Hippocampal formation (tissue), 2 donors: ENCODE results near the gene SEMA3A.

Experiments
- DNase-seq, 2 donors: peaks; one replicate each; lab custom pipeline; 2025; lab: John Stamatoyannopoulos, UW

Gene SEMA3A

DNA sequence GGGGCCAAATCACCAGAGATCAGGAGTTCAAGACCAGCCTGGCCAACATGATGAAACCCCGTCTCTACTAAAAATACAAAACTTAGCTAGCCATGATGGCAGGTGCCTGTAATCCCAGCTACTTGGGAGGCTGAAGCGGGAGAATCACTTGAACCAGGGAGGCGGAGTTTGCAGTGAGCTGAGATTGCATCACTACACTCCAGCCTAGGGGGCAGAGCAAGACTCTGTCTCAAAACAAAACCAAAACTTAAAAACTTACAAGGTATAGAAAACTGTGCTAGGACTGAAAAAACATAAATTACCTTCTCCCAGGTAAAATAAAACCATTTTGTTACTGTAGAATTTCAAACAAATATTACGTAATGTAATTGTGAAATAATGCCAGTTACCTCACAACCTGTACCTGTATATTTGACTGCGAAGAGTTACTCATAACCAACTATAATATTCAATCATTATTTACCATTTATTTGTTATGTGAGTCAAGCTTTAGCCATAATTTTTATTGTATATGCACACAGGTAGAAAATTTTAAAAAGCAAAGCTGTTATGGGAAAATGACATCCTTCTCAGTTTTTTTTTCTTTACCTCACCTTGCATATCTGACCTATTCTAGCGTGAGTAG, 180.9 kb downstream of the SEMA3A start:
- DNase-seq, result no peak

- DNase-seq, result no peak
Observed at GRCh38 chr7:84009782-84010181, 184.8 kb downstream of the SEMA3A start.

DNA sequence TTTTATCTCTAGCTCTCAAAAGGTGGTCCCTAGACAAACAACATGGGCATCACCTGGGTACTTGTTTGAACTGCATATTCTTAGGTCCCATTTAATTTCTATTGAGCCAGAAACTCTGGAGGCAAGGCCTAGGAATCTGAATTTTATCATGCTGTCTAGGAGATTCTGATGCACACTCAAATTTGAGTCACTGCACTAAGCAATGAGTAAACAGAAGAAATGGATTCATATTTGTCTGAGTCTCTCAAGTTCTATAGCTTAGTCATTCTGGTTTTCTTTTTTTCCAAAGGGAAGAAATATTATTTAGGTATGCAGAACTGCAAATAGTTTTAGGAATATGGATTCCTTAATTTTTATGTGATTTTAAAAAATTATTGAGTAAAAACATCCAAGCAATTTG, 185.5 kb downstream of the SEMA3A start:
- DNase-seq, result no peak

DNA sequence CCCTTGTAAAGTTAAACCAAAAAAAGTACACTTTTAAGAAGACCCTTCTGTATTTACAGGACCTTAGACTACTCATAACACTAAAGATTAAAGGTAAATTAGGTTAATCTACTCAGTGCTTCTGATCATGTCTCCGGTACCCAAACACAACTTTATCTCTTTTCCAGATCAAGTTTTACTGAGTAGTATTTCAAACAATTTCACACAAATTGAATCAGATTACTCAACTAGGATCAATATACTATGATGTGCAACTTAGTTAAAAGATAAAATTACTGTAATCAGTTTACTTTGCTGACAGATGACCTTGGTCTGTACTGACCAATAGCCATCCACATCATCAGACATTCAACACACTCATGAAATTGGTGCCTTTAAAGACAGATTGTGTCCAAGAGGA, 191.4 kb downstream of the SEMA3A start:
- DNase-seq, result no peak

GRCh38 chr7:84002348-84002747, 192.2 kb downstream of the SEMA3A start:
- DNase-seq, result no peak

DNA sequence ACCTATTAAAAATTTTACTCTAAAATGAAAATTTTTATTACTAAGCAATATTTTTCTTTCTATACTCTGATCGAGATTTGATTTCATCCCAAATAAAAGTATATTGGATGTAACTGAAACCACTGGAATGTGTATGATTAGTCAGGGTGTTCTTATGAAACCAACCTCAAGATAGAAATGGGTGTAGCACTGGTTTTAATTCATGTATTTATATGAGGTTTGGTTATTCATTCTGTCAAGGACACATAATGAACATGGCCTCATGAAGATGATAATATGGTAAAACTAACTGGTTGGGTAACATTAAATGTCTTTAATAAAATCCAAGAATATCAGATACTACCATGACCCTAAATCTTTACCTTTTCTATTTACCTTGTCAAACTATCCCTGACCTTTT, 197.7 kb downstream of the SEMA3A start:
- no peak for DNase-seq

- DNase-seq, result no peak
Observed at GRCh38 chr7:83987764-83988163, 206.8 kb downstream of the SEMA3A start.

DNA sequence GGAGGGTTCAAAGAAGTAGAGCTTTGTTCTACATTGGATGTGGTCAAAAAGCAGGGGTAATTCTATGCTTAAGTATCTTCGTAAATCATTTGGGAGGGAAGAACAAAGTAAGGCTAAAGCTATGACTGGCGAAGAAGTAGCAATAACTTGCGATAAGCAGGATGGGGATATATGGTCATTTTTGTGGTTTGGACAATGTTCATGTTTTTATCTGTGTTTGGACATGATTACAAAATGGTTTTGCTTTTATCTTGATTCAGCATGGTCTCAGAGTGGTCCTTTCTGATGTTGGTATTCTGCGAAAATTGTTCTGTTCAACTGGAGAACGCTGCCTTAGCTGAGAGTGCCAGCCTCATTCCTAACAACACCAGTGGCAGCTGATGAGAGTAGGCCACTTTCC, 208.8 kb downstream of the SEMA3A start:
- no peak for DNase-seq

- no peak for DNase-seq
Observed at GRCh38 chr7:83984591-83984990, 210.0 kb downstream of the SEMA3A start.

DNA sequence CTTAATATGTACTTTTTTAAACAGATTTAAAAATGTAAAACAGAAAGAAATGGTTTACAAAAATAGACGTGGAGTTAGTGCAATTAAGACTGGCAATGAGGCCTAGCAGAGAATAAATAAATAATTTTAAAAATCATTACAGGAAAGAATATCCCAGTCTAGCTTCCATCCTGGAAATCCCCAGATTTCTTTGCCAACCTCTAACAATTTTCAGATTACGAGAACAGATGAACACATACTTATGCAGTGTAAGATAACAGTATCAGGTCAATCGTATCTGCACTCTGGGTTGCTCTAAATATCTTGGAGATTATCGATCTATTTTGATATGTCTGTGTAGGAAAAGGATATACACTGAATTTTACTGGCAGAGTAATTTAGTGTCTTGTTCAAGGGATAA, 210.5 kb downstream of the SEMA3A start:
- no peak for DNase-seq

DNA sequence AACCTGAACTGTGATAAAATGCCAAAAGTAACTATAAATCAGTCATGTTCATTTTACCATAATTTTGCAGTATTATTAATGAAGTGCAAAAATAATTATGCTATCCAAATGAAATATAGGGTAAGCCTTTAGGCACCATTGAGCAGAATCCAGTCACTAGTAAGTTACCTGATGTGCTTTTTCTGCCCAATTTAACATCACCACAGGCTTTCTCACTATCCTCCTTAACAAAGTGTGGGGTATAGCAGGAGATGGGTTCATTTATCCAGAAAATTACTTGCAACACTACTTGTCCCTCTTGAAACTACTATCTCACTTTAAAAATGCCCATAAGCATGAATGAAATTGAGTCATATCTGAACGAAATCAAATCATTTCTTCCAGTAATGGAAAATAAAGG, 211.0 kb downstream of the SEMA3A start:
- no peak for DNase-seq

DNA sequence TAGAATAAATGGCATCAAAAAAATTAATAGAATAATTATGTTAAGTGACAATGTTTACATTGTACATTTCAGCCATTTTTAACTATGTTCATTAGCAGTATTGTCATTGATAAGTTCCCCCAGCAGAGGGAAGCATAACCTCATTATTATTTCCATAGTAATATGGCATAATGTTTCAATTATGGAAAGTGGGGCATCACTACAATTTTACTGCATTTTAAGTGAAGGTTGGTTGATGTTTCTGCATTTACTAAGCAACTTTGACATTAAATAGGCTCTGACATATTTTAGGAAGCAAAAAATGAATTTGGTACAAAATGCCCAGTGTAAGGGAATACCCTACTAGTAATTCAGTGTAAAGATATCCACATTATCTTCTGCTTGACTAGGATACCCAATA, 218.3 kb downstream of the SEMA3A start:
- DNase-seq, result peak in 1 of 2 donors; percentile 17

- no peak for DNase-seq
Observed at GRCh38 chr7:83970081-83970480, 224.5 kb downstream of the SEMA3A start.

DNA sequence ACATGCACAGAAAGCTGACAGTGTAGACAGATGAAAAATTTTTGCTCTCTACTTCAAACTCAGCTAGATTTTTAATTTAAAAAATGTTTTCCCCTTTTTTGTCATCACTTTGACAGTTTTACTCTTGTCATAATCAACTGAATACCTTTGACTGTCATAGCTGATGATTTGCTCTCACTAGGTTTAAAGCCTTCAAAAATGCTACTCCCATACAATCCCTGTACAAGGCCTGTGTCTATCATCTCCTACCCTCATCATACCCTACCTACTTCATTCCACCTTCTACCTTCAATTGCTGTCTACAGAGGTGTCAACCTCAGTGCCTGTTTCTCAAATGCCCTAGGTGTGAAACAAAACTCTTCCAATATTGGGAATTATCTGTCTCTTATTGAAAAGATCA, 230.3 kb downstream of the SEMA3A start:
- no peak for DNase-seq

- no peak for DNase-seq
Observed at GRCh38 chr7:83957333-83957732, 237.3 kb downstream of the SEMA3A start.

DNA sequence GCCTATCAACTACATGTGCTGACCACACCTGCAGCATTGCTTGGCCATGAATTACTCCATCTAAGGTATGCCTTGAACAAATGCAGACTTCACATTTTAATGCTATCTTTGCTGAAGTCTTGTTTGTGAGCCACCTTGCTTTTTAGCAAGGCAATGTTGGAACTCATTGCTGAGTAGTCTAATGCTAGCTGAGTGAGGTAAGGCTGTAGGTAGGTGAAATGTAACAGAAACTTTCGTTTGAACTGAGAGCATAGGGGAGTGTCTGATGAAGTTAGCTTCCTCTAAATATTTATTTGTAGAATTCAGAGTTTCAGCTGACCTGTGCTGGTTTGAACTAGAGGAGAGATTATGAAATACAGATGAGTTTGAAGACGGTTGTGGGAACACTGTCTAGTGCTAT, 238.5 kb downstream of the SEMA3A start:
- no peak for DNase-seq

DNA sequence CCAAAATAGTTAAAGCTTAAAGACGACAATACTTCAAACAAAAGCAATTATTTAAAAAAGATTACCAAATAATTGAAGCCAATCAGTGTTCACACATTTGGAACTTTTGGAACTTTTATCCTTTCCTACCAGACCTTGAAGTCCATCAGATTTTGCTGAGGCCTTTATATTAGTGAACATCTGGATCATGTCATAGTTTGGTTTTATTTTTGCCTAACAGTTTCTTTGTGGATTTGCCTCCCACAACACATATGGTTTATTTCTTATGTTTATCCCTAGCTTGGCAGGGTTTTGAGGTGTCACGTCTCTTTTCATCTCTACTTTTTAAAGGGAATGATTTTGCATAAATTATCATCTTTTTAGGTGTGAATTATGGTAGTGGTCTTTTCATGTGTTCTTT, 242.4 kb downstream of the SEMA3A start:
- DNase-seq, result no peak

GRCh38 chr7:83947260-83947659, 247.3 kb downstream of the SEMA3A start:
- DNase-seq, result peak; percentile 14 to 18

DNA sequence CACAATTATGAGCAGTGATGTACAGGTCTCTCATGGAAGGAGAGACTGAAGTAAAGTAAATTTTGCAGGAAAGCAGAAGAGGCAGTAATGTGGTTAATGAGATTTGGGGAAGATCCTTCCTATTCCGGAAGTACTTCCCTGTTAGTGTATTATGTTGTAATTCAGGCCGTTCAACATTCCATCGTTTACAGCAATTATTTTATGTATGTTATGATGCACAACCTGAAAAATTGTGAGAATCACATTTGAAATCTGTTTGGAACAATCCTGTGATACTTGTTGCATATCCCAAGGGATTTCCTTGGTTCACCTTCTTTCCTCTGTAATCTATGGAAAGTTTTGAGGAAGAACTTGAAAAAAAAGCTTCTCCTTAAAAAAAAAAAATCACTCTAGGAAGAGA, 247.8 kb downstream of the SEMA3A start:
- DNase-seq, result no peak

DNA sequence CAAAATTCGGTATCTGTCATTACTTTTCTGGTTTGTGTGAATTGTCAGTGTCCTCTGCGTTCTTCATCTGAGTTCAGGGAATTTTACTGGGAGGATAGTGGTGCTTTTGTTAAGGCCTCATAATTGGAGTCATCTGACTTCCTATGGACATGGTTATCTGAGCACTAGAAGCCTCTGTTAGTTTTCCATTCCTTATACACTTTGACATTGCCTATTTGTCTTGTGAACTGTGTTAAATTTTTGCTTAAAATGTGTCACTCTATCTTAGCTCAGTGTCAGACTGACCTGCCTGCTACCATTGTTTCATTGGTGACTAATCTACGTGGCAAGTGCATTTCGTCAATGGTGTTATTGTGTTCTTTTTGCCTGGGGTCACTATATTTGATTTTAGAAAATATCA, 253.3 kb downstream of the SEMA3A start:
- peak in 1 of 2 donors; percentile 33 for DNase-seq

DNA sequence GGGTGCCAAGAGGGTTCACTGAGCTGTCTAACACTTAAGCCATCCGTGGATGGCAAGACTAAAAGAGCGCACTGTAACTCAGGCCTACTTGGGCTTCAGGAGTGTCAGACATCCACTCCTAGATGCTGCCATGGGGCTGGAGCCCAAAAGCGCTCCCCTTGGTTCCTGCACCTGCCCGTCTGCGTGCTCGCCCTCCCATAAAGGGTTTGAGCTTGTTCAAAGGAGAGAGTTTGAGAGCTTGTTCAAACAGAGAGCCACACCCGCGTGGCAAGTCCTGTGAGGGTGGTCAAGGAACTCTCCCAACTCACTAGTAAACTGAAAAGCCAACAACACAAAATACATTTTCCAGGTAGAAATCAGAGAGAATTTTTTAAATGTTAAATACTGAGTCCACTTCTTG, 256.7 kb downstream of the SEMA3A start:
- DNase-seq, result no peak

- peak; percentile 42 to 76 for DNase-seq
Observed at GRCh38 chr7:83936056-83936708, 258.4 kb downstream of the SEMA3A start.

- DNase-seq, result peak in 1 of 2 donors; percentile 22
Observed at GRCh38 chr7:83934118-83934734, 260.4 kb downstream of the SEMA3A start.

- DNase-seq, result no peak
Observed at GRCh38 chr7:83931968-83932367, 262.6 kb downstream of the SEMA3A start.
